Upper lobe of left lung (tissue), 4 donors: Measurements from ENCODE around the gene PRKAB2.

Experiments
- EP300 ChIP-seq, 4 donors: sonication (generic); formaldehyde crosslinking; IDR thresholded peaks; one replicate each; pipeline ENCODE4 v1.5.1; 2017; ENCODE audit warnings: antibody characterized with exemption in 4 of 4, control low read depth in 2 of 4
- POLR2A ChIP-seq, 4 donors: fragments of 450-650 bp; IDR thresholded peaks; one replicate each; pipeline ENCODE4 v1.5.1; 2016 to 2017; ENCODE audit warnings: antibody characterized with exemption in 4 of 4, mild to moderate bottlenecking in 2 of 4

DNA sequence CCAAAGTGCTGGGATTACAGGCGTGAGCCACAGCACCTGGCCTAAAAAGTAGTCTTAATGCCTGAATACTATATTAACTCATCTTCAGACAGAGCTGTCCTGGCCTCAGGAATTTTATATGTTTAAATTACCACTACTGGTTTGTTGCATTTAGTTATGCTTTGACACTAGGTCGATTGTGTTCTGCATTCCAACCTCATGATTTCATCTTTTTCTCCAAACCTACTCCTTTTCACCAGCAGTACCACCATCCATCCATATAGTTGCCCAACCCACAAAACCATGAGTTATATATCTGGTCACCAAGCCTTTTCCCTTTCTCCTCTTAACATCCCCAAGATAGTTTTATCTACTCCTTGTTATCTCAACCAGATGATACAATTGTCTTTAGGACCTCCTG, 30.3 kb upstream of the PRKAB2 start:
- TF ChIP-seq EP300 (IDR thresholded peaks at IDR 0.05), result no peak
- TF ChIP-seq POLR2A (IDR thresholded peaks at IDR 0.05), result no peak
